Activated T-cell treated with anti-CD3 and anti-CD28 coated beads, Interleukin-2, amount 50 U/mL, for 1 hour (primary cell): ENCODE measurements around the gene UNC93B1.

ENCODE experiments used
- DNase-seq: peaks from one replicate; pipeline ENCODE4 v3.0.0-alpha.2; 2020

Gene UNC93B1

GRCh38 chr11:68021167-68021787 lies 17.4 kb upstream of the UNC93B1 start:
- no peak for DNase-seq

- no peak for DNase-seq
Measured at GRCh38 chr11:68020575-68020974, 16.7 kb upstream of the UNC93B1 start.

- no peak for DNase-seq
Measured at GRCh38 chr11:68019486-68019885, 15.6 kb upstream of the UNC93B1 start.

GRCh38 chr11:68018730-68019190 lies 14.9 kb upstream of the UNC93B1 start:
- DNase-seq = no peak

GRCh38 chr11:68017980-68018729 lies 14.3 kb upstream of the UNC93B1 start:
- no peak for DNase-seq

- DNase-seq = no peak
Measured at GRCh38 chr11:68016904-68017817, 13.3 kb upstream of the UNC93B1 start.

GRCh38 chr11:68016161-68016903 lies 12.4 kb upstream of the UNC93B1 start:
- no peak for DNase-seq

GRCh38 chr11:68015467-68015866 lies 11.6 kb upstream of the UNC93B1 start:
- no peak for DNase-seq

- DNase-seq = no peak
Measured at GRCh38 chr11:68014947-68015447, 11.1 kb upstream of the UNC93B1 start.

- no peak for DNase-seq
Measured at GRCh38 chr11:68014157-68014946, 10.5 kb upstream of the UNC93B1 start.

GRCh38 chr11:68013611-68014156 lies 9.8 kb upstream of the UNC93B1 start:
- DNase-seq = no peak

GRCh38 chr11:68012843-68013610 lies 9.1 kb upstream of the UNC93B1 start:
- DNase-seq = no peak

- no peak for DNase-seq
Measured at GRCh38 chr11:68012044-68012842, 8.3 kb upstream of the UNC93B1 start.

- no peak for DNase-seq
Measured at GRCh38 chr11:68011051-68011943, 7.4 kb upstream of the UNC93B1 start.

GRCh38 chr11:68010090-68011041 lies 6.5 kb upstream of the UNC93B1 start, which contains the start of gene ALDH3B1:
ALDH3B1 (plus strand) TSS chr11:68010327; CDS start chr11:68015298, 4,971 bp downstream.
- no peak for DNase-seq

- DNase-seq = no peak
Measured at GRCh38 chr11:68009391-68010089, 5.6 kb upstream of the UNC93B1 start.
